HG03064 (cell line): Measurements from ENCODE around the gene NUP43.
"Not testable (repeated sequence)": the region's sequence is repeated elsewhere in the genome, so short reads cannot be mapped to it uniquely, and the experiment has no call there.

Experiments
- ATAC-seq: cut with Tn5 transposase; IDR thresholded peaks from one replicate; pipeline ENCODE4 v1.9.1; 2021; ENCODE audit warnings: low read depth; ENCODE audit not compliant: unreplicated experiment

NUP43 gene

DNA sequence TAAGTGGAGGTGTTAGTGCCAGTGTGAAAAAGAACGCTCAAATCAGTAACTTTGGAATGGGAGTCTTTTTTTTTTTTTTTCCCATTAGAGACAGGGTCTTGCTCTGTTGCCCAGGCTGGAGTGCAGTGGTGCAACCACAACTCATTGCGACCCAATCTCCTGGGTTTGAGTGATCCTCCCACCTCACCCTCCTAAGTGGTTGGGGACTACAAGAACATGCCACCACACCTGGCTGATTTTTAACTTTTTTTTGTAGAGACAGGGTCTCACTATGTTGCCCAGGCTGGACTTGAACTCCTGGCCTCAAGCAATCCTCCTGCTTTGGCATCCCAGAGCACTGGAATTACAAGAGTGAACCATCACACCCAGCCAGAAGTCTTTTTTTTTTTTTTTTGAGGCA lies 48.2 kb downstream of the NUP43 start:
- no peak for ATAC-seq

DNA sequence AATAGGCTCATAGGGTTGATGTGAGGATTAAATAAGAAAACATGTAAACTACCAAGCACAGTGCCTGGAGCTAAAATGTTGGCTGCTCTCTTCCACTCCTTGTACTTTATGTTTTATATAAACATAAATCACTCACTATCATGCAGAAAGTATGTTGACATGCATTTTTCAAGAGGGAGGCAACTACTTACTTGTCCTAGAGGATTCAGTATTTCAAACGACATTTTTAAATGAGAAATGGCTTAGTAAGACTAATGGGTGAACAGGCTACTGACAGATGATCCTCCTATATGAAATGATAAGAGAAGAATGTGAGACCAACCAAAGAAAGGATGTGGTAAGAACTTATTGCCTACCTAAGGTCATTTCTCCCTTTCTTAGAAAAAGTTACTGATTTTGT lies 49.4 kb downstream of the NUP43 start:
- ATAC-seq = no peak

DNA sequence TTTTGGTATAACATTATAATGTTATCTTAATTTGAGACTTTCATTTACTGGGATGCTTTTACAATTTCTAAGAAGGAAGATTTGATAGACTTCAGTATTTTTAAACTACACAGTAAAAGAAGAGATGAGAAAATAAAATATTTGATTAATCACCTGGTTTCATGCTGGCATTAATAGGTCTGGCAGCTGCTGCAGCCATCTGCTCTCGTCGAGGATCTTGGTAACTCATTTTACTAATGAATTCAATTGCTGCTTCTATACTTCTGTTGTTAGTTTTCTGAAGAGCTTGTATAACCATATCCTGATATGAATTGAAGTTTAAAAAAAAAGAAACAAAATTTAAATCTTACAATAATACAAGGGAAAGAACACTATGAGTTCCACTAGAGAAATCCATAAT lies 51.4 kb downstream of the NUP43 start:
- ATAC-seq = no peak

DNA sequence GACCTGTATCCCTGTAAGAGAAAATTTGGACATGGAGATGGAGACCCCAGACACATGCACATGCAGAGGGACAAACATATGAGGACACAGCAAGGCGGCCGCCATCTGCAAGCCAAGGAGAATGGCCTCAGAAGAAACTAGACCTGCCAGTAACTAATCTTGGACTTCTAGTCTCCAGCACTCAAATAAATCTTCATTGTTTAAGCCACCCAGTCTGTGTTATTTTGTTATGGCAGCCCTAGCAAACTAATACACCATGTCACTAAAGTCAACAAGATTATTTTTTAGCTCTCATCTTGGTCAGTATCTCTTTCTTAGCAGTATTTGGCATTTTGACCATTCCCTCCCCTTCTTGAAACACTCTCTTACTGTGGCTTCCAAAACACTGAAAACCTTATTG lies 55.1 kb downstream of the NUP43 start:
- ATAC-seq = no peak

DNA sequence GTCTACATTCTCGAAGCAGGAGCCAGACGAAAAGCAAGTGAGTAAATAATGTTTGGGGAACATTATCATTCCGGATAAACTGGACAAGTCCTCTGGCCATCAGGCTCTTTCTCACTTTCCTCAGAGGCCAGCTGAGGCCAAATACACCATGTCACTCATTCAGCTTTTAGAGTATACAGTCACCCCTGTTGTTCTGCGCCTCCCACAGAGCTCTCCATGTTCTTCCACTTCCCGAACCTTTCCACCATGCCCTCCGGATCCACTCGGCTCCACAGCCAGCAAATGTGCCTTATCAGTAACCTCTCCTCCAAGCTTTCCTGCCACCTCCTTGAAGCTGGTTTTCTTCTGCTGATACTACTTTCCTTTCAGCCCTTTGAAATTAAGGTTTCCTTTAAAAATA lies 60.1 kb downstream of the NUP43 start:
- ATAC-seq = no peak

DNA sequence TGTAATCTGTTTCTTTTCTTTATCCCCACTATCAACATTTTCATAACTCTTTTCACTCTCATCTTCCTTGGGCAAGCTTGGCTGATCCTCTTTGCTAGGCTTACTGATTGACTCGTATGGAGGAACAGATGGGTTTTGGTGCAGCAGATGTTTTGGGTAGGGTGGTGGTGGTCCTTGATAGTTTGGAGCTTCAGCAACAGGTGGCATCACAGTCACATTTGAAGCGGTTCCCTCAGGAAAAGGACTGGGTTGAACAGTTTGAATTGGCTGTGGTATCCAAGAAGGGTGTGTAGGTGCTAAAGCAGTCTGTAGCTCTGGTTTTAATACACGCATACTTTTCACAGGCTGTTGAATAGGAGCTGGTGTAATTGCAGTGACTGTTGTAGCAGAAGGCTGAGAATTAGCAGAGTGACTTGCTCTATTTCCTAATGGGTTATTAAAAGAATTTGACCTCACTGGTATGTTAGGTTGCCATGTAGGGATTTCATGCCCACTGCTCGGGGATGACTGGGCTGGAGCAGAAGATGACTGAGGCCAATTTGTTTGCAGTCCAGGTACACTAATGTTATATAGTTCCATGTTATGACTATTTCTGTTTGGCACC lies 63.0 kb downstream of the NUP43 start:
- ATAC-seq = no peak

DNA sequence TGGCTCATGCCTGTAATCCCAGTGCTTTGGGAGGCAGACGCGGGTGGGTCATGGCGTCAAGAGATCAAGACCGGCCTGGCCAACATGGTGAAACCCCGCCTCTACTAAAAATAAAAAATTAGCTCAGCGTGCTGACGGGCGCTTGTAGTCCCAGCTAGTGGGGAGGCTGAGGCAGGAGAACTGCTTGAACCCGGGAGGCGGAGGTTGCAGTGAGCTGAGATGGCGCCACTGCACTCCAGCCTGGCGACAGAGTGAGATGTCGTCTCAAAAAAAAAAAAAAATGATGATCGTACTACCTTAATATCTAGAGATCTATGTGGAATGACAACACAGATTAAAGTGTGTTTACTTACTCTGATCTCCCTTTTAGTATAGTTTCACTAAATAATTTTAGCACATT lies 64.5 kb downstream of the NUP43 start:
- not testable (repeated sequence) for ATAC-seq

DNA sequence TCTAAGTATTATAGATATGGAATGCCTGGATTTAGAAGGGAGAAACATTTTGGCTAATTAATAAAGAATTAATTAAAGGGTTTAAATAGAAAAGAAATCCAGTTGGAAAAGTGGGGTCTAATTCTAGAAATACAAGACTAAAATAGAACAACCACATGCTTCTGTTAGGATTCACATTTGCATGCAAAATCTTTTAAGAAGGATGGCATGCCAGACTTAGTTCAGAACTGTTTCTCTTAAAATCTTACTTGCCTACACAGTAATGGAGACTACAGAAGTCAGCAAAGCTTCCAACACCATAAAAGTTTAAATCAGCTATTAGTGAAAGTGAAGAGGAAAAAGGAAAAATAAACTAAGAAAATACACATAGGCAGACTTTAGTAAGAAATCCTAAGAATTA lies 65.1 kb downstream of the NUP43 start:
- no peak for ATAC-seq

DNA sequence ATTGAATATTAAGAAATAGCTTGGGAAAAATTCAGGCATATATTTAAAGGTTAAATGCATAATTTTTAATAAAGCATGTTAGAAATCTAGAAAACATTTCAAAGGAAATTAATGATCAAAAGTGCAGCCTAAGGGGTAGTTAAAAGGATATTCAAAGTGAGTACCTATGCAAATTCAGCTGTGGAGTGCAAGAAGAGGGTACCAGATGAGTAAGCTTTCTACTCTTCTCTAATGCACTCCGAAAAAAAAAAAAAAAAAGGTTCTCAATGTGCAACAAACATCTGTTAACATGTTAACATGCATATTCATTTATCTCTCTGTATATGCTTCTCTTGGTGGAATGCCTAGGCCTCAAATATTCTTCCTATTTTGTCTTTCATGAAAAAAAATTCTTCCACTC lies 65.8 kb downstream of the NUP43 start:
- no peak for ATAC-seq
